ENCODE measurements around the gene NOX1.

The NOX1 gene

GRCh38 chrX:100874325-100874724, at the start of gene NOX1:
TSS of gene NOX1 (minus strand) at chrX:100874359. CDS start at chrX:100874139, 220 bp downstream.
- no peak for DNase-seq

GRCh38 chrX:100915562-100915961, 41.4 kb upstream of the NOX1 start:
- DNase-seq = no peak

- no peak for DNase-seq
These were observed 39.0 kb upstream of the NOX1 start for GRCh38 chrX:100913111-100913510.

GRCh38 chrX:100911731-100912130, 37.6 kb upstream of the NOX1 start:
- DNase-seq = no peak

- no peak for DNase-seq
These were observed 31.5 kb upstream of the NOX1 start for GRCh38 chrX:100905620-100906019.

GRCh38 chrX:100904433-100904832, 30.3 kb upstream of the NOX1 start:
- DNase-seq = no peak

GRCh38 chrX:100895365-100896075, 21.4 kb upstream of the NOX1 start:
- DNase-seq = peak in 1 of 2 donors; percentile 8

- no peak for DNase-seq
These were observed 9.5 kb upstream of the NOX1 start for GRCh38 chrX:100883654-100884053.

- DNase-seq = no peak
These were observed 6.2 kb upstream of the NOX1 start for GRCh38 chrX:100880368-100880767.

GRCh38 chrX:100871594-100872560, 2.3 kb downstream of the NOX1 start:
- DNase-seq = no peak

- DNase-seq = no peak
These were observed 3.6 kb downstream of the NOX1 start for GRCh38 chrX:100870527-100870926.

GRCh38 chrX:100868273-100868672, 5.9 kb downstream of the NOX1 start:
- no peak for DNase-seq

- no peak for DNase-seq
These were observed 9.3 kb downstream of the NOX1 start for GRCh38 chrX:100864657-100865391.

- DNase-seq = no peak
These were observed 10.8 kb downstream of the NOX1 start for GRCh38 chrX:100863326-100863864.

- DNase-seq = no peak
These were observed 21.3 kb downstream of the NOX1 start for GRCh38 chrX:100852810-100853209.

- DNase-seq = no peak
These were observed 23.8 kb downstream of the NOX1 start for GRCh38 chrX:100850317-100850716.

GRCh38 chrX:100831219-100831946, 42.8 kb downstream of the NOX1 start:
- no peak for DNase-seq

- no peak for DNase-seq
These were observed 43.6 kb downstream of the NOX1 start for GRCh38 chrX:100830547-100830946.

GRCh38 chrX:100830143-100830542, 44.0 kb downstream of the NOX1 start:
- no peak for DNase-seq

- peak; percentile 6 to 8 for DNase-seq
These were observed 44.4 kb downstream of the NOX1 start for GRCh38 chrX:100829730-100830129.

GRCh38 chrX:100819837-100820666, 54.1 kb downstream of the NOX1 start, which contains the start of gene CSTF2:
TSS of gene CSTF2 (plus strand) at chrX:100820391. CDS start at chrX:100820417, 26 bp downstream.
- DNase-seq = peak; percentile 66 to 76
